ENCODE results near the gene NOTO. TPM values are rescaled to one million over a fixed set of nuclear protein-coding genes. Genes with fewer than 3 reads are reported as not detected.
"Not testable (repeated sequence)": the region's sequence is repeated elsewhere in the genome, so short reads cannot be mapped to it uniquely, and the experiment has no call there.

The NOTO gene
- polyA plus RNA-seq, 1 donor (not counting 4 experiments of a cell fraction or from before 2014, with no cell fraction given): not detected

GRCh38 chr2:73197579-73197978, 4.8 kb upstream of the NOTO start:
- no peaks in the 10 kb centered on the region for H3K9me1 ChIP-seq (ENCODE audit: control insufficient read depth, extremely low read depth, insufficient read depth, low read length)
- H3K36me3 ChIP-seq (ENCODE audit: control insufficient read depth in 2 of 2, extremely low read depth in 1 of 2, insufficient read depth in 2 of 2, low read length in 2 of 2): no peaks in the 10 kb centered on the region
- H3K9me3 ChIP-seq (ENCODE audit: control insufficient read depth, low read depth, low read length): no peaks in the 10 kb centered on the region
- no peak for DNase-seq (ENCODE audit: low read depth, low spot score)
- H3K27me3 ChIP-seq (ENCODE audit: control insufficient read depth, extremely low read depth, insufficient read depth, low read length): peaks cover 15% of the 10 kb centered on the region
- no peaks in the 10 kb centered on the region for H4K20me1 ChIP-seq (ENCODE audit: control insufficient read depth, extremely low read depth, insufficient read depth, low read length)
- dilution Hi-C loops (cut with MboI; ENCODE audit: extremely low pct_ligation_motif_present, low sequenced_read_pairs): no loop called here
- no peaks in the 10 kb centered on the region for H3K79me2 ChIP-seq (ENCODE audit: control insufficient read depth, insufficient read depth, low read length)
- no peak overlapping the region for H3K4me3 ChIP-seq (ENCODE audit: control insufficient read depth in 2 of 3, extremely low read depth in 1 of 3, insufficient read depth in 2 of 3, low read depth in 1 of 3, low read length in 3 of 3)
- peak; percentile 29 for FAIRE-seq
- peak overlapping the region; percentile 34 for H3K9ac ChIP-seq (ENCODE audit: control insufficient read depth, extremely low read depth, insufficient read depth, low read length)
- peaks cover 20% of the 10 kb centered on the region for H3K4me1 ChIP-seq (ENCODE audit: control insufficient read depth, extremely low read depth, insufficient read depth, low read length)
- peak overlapping the region; percentile 57 for H3K27ac ChIP-seq (ENCODE audit: control insufficient read depth, insufficient read depth, low read length)
- H2AFZ ChIP-seq (ENCODE audit: control insufficient read depth, low read length): peak overlapping the region; percentile 58
- TF ChIP-seq EZH2 (IDR thresholded peaks at IDR 0.05; ENCODE audit: low read length): no peak
- TF ChIP-seq, protein P1, sequence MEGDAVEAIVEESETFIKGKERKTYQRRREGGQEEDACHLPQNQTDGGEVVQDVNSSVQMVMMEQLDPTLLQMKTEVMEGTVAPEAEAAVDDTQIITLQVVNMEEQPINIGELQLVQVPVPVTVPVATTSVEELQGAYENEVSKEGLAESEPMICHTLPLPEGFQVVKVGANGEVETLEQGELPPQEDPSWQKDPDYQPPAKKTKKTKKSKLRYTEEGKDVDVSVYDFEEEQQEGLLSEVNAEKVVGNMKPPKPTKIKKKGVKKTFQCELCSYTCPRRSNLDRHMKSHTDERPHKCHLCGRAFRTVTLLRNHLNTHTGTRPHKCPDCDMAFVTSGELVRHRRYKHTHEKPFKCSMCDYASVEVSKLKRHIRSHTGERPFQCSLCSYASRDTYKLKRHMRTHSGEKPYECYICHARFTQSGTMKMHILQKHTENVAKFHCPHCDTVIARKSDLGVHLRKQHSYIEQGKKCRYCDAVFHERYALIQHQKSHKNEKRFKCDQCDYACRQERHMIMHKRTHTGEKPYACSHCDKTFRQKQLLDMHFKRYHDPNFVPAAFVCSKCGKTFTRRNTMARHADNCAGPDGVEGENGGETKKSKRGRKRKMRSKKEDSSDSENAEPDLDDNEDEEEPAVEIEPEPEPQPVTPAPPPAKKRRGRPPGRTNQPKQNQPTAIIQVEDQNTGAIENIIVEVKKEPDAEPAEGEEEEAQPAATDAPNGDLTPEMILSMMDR (optimal IDR thresholded peaks at IDR 0.05 in 1 of 3, IDR thresholded peaks at IDR 0.05 in 1 of 3, conservative IDR thresholded peaks at IDR 0.05 in 1 of 3; ENCODE audit: extremely low read depth in 1 of 3, insufficient read depth in 2 of 3, low read length in 3 of 3): no peak
- H3K4me2 ChIP-seq (ENCODE audit: control insufficient read depth, extremely low read depth, insufficient read depth, low read depth, low read length): peak overlapping the region; percentile 65

DNA sequence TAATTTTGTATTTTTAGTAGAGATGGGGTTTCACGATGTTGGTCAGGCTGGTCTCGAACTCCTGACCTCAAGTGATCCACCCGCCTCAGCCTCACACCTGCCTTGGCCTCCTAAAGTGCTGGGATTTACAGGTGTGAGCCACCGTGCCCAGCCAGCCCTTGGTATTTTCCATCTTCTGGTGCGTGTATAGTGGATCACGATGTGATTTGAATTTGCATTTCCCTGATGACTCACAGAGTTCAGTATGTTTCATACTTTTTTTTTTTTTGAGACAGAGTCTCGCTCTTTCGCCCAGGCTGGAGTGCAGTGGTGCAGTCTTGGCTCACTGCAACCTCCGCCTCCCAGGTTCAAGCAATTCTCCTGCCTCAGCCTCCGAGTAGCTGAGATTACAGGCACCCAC, 2.1 kb upstream of the NOTO start:
- H3K4me2 ChIP-seq (ENCODE audit: control insufficient read depth, extremely low read depth, insufficient read depth, low read depth, low read length); H3K9me1 ChIP-seq (ENCODE audit: control insufficient read depth, extremely low read depth, insufficient read depth, low read length); DNase-seq (ENCODE audit: low read depth, low spot score); H3K79me2 ChIP-seq (ENCODE audit: control insufficient read depth, insufficient read depth, low read length); H3K9me3 ChIP-seq (ENCODE audit: control insufficient read depth, low read depth, low read length); dilution Hi-C loops (cut with MboI; ENCODE audit: extremely low pct_ligation_motif_present, low sequenced_read_pairs); H4K20me1 ChIP-seq (ENCODE audit: control insufficient read depth, extremely low read depth, insufficient read depth, low read length); FAIRE-seq; H3K9ac ChIP-seq (ENCODE audit: control insufficient read depth, extremely low read depth, insufficient read depth, low read length); H2AFZ ChIP-seq (ENCODE audit: control insufficient read depth, low read length); H3K4me3 ChIP-seq (ENCODE audit: control insufficient read depth in 2 of 3, extremely low read depth in 1 of 3, insufficient read depth in 2 of 3, low read depth in 1 of 3, low read length in 3 of 3); H3K27ac ChIP-seq (ENCODE audit: control insufficient read depth, insufficient read depth, low read length); H3K36me3 ChIP-seq (ENCODE audit: control insufficient read depth in 2 of 2, extremely low read depth in 1 of 2, insufficient read depth in 2 of 2, low read length in 2 of 2): not testable (repeated sequence)
- H3K4me1 ChIP-seq (ENCODE audit: control insufficient read depth, extremely low read depth, insufficient read depth, low read length): peaks cover 20% of the 10 kb centered on the region
- H3K27me3 ChIP-seq (ENCODE audit: control insufficient read depth, extremely low read depth, insufficient read depth, low read length): peaks cover 33% of the 10 kb centered on the region

DNA sequence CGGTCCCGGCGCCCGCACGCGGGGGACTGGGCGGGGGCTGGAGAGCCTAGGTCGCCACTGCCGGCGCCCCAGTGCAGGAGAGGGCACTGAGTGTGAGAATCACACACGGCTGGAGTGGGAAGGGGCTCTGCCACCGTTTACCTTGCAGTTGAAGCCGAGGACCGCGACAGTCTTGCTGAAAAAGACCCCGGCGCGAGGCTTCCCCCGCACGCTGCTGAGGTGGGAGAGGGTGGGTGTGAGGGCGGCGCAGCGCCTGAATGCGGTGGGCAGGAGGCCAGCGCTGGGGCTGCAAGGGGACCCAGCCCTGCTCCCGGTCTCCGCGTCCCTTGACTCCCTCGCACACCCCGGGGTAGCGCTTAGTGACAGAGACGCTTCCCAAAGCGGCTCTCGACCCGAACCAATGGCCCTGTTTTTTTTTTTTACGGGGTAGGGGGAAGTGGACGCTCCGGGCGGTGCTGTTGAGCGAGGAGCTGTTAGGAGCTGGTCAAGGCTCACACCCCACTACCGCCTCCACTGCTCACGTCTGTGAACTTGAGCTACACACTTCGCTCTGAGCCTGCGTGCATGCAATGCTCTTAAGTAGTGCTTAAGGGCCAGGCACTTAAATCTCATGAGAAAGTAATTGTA, 794 bp downstream of the NOTO start:
- TF ChIP-seq EZH2 (IDR thresholded peaks at IDR 0.05; ENCODE audit: low read length): peak; percentile 94
- TF ChIP-seq, protein P1 (optimal IDR thresholded peaks at IDR 0.05 in 1 of 3, IDR thresholded peaks at IDR 0.05 in 1 of 3, conservative IDR thresholded peaks at IDR 0.05 in 1 of 3; ENCODE audit: extremely low read depth in 1 of 3, insufficient read depth in 2 of 3, low read length in 3 of 3): no peak
- peak overlapping the region; percentile 66 for H3K4me2 ChIP-seq (ENCODE audit: control insufficient read depth, extremely low read depth, insufficient read depth, low read depth, low read length)

More for the DNA sequence above, 794 bp downstream of the NOTO start:
- Histone ChIP-seq H2AFZ (ENCODE audit: control insufficient read depth, low read length) (no peak overlapping the region), H3K27ac (ENCODE audit: control insufficient read depth, insufficient read depth, low read length) (no peak overlapping the region), H3K4me1 (ENCODE audit: control insufficient read depth, extremely low read depth, insufficient read depth, low read length) (peaks cover 6% of the 10 kb centered on the region), H3K4me3 (ENCODE audit: control insufficient read depth in 2 of 3, extremely low read depth in 1 of 3, insufficient read depth in 2 of 3, low read depth in 1 of 3, low read length in 3 of 3) (no peak overlapping the region), H3K79me2 (ENCODE audit: control insufficient read depth, insufficient read depth, low read length) (no peaks in the 10 kb centered on the region), H3K9ac (ENCODE audit: control insufficient read depth, extremely low read depth, insufficient read depth, low read length) (no peak overlapping the region), H3K9me1 (ENCODE audit: control insufficient read depth, extremely low read depth, insufficient read depth, low read length) (no peaks in the 10 kb centered on the region), H4K20me1 (ENCODE audit: control insufficient read depth, extremely low read depth, insufficient read depth, low read length) (no peaks in the 10 kb centered on the region), H3K36me3 (ENCODE audit: control insufficient read depth in 2 of 2, extremely low read depth in 1 of 2, insufficient read depth in 2 of 2, low read length in 2 of 2) (no peaks in the 10 kb centered on the region), H3K27me3 (ENCODE audit: control insufficient read depth, extremely low read depth, insufficient read depth, low read length) (peaks cover 33% of the 10 kb centered on the region), H3K9me3 (ENCODE audit: control insufficient read depth, low read depth, low read length) (no peaks in the 10 kb centered on the region)
- no peak for DNase-seq (ENCODE audit: low read depth, low spot score)
- FAIRE-seq: no peak
- dilution Hi-C loops (cut with MboI; ENCODE audit: extremely low pct_ligation_motif_present, low sequenced_read_pairs): no loop called here
